ENCODE results near the gene PSMD14.

DNA sequence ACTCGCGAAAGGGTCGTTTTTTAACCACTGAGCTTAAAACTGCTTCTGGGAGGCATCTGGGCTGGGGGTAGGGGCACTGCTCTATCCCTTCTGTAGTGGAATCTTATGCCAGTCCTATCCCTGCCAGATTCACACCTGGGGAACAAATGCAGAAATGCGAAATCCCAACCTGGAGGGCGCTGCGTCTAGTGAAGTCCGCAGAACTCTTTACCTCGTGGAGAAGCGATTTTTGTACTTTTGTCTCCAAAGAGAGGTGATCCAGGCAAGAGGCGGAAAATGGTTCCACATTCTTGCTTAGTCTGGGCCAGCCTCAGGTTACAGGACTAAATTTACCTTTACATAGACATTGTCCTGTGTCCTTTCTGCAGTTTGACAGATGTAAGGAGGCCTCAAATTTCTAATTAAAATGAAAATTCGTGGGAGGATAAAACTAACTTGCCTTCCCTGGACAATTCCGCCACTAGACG lies 118.3 kb downstream of the PSMD14 start:
- no peak for TF ChIP-seq SIN3A (IDR thresholded peaks at IDR 0.05; ENCODE audit: low read depth)
- TF ChIP-seq ZFX (IDR thresholded peaks at IDR 0.05), result no peak
- no peak for TF ChIP-seq POLR2A (IDR thresholded peaks at IDR 0.05; ENCODE audit: borderline replicate concordance, extremely low read depth, insufficient read depth, insufficient read length)
- TF ChIP-seq ZNF274 (IDR thresholded peaks at IDR 0.05; ENCODE audit: low read depth, low read length), result no peak
- TF ChIP-seq, protein P1, sequence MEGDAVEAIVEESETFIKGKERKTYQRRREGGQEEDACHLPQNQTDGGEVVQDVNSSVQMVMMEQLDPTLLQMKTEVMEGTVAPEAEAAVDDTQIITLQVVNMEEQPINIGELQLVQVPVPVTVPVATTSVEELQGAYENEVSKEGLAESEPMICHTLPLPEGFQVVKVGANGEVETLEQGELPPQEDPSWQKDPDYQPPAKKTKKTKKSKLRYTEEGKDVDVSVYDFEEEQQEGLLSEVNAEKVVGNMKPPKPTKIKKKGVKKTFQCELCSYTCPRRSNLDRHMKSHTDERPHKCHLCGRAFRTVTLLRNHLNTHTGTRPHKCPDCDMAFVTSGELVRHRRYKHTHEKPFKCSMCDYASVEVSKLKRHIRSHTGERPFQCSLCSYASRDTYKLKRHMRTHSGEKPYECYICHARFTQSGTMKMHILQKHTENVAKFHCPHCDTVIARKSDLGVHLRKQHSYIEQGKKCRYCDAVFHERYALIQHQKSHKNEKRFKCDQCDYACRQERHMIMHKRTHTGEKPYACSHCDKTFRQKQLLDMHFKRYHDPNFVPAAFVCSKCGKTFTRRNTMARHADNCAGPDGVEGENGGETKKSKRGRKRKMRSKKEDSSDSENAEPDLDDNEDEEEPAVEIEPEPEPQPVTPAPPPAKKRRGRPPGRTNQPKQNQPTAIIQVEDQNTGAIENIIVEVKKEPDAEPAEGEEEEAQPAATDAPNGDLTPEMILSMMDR (IDR thresholded peaks at IDR 0.05 in 2 of 3, conservative IDR thresholded peaks at IDR 0.05 in 1 of 3; ENCODE audit: borderline replicate concordance in 1 of 3, insufficient read depth in 1 of 3, low read depth in 2 of 3, low read length in 2 of 3), result no peak
- no peak for TF ChIP-seq EGR1 (IDR thresholded peaks at IDR 0.05; ENCODE audit: low read depth)
- TF ChIP-seq CEBPB (IDR thresholded peaks at IDR 0.05; ENCODE audit: low read depth), result no peak
- TF ChIP-seq EZH2phosphoT487 (IDR thresholded peaks at IDR 0.05; ENCODE audit: borderline replicate concordance), result no peak
- TF ChIP-seq JUND (IDR thresholded peaks at IDR 0.05), result no peak
- TF ChIP-seq, protein P2, sequence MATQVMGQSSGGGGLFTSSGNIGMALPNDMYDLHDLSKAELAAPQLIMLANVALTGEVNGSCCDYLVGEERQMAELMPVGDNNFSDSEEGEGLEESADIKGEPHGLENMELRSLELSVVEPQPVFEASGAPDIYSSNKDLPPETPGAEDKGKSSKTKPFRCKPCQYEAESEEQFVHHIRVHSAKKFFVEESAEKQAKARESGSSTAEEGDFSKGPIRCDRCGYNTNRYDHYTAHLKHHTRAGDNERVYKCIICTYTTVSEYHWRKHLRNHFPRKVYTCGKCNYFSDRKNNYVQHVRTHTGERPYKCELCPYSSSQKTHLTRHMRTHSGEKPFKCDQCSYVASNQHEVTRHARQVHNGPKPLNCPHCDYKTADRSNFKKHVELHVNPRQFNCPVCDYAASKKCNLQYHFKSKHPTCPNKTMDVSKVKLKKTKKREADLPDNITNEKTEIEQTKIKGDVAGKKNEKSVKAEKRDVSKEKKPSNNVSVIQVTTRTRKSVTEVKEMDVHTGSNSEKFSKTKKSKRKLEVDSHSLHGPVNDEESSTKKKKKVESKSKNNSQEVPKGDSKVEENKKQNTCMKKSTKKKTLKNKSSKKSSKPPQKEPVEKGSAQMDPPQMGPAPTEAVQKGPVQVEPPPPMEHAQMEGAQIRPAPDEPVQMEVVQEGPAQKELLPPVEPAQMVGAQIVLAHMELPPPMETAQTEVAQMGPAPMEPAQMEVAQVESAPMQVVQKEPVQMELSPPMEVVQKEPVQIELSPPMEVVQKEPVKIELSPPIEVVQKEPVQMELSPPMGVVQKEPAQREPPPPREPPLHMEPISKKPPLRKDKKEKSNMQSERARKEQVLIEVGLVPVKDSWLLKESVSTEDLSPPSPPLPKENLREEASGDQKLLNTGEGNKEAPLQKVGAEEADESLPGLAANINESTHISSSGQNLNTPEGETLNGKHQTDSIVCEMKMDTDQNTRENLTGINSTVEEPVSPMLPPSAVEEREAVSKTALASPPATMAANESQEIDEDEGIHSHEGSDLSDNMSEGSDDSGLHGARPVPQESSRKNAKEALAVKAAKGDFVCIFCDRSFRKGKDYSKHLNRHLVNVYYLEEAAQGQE (IDR thresholded peaks at IDR 0.05; ENCODE audit: low read depth), result no peak
- no peak for TF ChIP-seq CBX3 (IDR thresholded peaks at IDR 0.05; ENCODE audit: low read depth)
- TF ChIP-seq, protein P3, sequence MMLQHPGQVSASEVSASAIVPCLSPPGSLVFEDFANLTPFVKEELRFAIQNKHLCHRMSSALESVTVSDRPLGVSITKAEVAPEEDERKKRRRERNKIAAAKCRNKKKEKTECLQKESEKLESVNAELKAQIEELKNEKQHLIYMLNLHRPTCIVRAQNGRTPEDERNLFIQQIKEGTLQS (IDR thresholded peaks at IDR 0.05), result no peak

Data from HCT116 (cell line).